HCT116 (cell line): Measurements from ENCODE around the gene SMIM24. TPM values are rescaled to one million over a fixed set of nuclear protein-coding genes. Genes with fewer than 3 reads are reported as not detected.

Source experiments
- ATAC-seq: fragments of 200-7000 bp; cut with Tn5 transposase; 2 replicates; pipeline ENCODE4 v1.9.1; 2020; ENCODE audit warnings: mild to moderate bottlenecking, moderate library complexity
- BruUV-seq: library from RNA; stranded (reverse); fragments of 400-500 nt; replicated peaks from 2 replicates; lab custom pipeline; 2021; lab: Mats Ljungman, UMichigan
- CTCF ChIA-PET: fragments of 300-600 bp; sonication (Branson Sonifier 250); formaldehyde crosslinking; loops from one replicate; lab custom pipeline; 2021; ENCODE audit warnings: antibody characterized with exemption; lab: Charles Lee
- POLR2A ChIA-PET: fragments of 300-600, 350-600 bp; sonication (Branson Sonifier 250); formaldehyde crosslinking; loops from one replicate; lab custom pipeline; 2021; ENCODE audit warnings: antibody characterized with exemption; lab: Charles Lee
- RAD21 ChIA-PET, 2 experiments: fragments of 300-600 bp; sonication (Branson Sonifier 250); formaldehyde crosslinking; loops; one replicate each; lab custom pipeline; 2023; ENCODE audit warnings: low total read pairs in 2 of 2; ENCODE audit not compliant: uncharacterized antibody in 2 of 2, unreplicated experiment in 2 of 2, low non-redundant PET in 1 of 2; lab: Charles Lee
- DNase-seq: peaks from one replicate; pipeline ENCODE4 v3.0.0-alpha.2; 2010; ENCODE audit warnings: low read depth, low spot score
- H2AFZ ChIP-seq: fragments of 200-600 bp; shearing (Covaris generic), sonication (generic); 2 replicates; pipeline ENCODE4 v1.6.1; 2017; ENCODE audit warnings: low read depth, mixed run types, mixed read lengths, antibody characterized with exemption, low read length; ENCODE audit not compliant: poor library complexity, severe bottlenecking
- H3K27ac ChIP-seq: 2 replicates; pipeline ENCODE4 v1.5.1; 2012; ENCODE audit warnings: low read depth, low read length
- H3K27me3 ChIP-seq: fragments of 200-600 bp; sonication (generic); 2 replicates; pipeline ENCODE4 v1.6.1; 2016; ENCODE audit warnings: mixed run types, low read length, mixed read lengths; ENCODE audit not compliant: insufficient read depth
- H3K36me3 ChIP-seq, 2 experiments: fragments of 200-500 bp in 1 of 2; fragments of 200-600 bp in 1 of 2; sonication (Bioruptor generic) in 1 of 2; sonication (generic) in 1 of 2; 2 replicates each; pipeline versions ENCODE4 v1.5.1 to v1.6.1; 2014 to 2016; ENCODE audit warnings: low read length in 2 of 2, inconsistent platforms in 1 of 2, mixed read lengths in 1 of 2, mixed run types in 1 of 2; ENCODE audit not compliant: insufficient read depth in 2 of 2, control insufficient read depth in 1 of 2
- H3K4me1 ChIP-seq, 2 experiments: fragments of 200-600 bp in 1 of 2; sonication (generic) in 1 of 2; 2 replicates each; pipeline versions ENCODE4 v1.5.1 to v1.6.1; 2012 to 2017; ENCODE audit warnings: low read length in 2 of 2, inconsistent platforms in 1 of 2, mild to moderate bottlenecking in 1 of 2, mixed read lengths in 1 of 2, mixed run types in 1 of 2, moderate library complexity in 1 of 2; ENCODE audit not compliant: insufficient read depth in 2 of 2, control insufficient read depth in 1 of 2
- H3K4me2 ChIP-seq: fragments of 200-600 bp; sonication (generic); 2 replicates; pipeline ENCODE4 v1.6.1; 2017; ENCODE audit warnings: mixed run types, low read length, mixed read lengths
- H3K4me3 ChIP-seq, 2 experiments: fragments of 200-600 bp in 1 of 2; sonication (generic) in 1 of 2; replicated peaks in 1 of 2; 2 replicates each; pipeline ENCODE4 v1.5.1; 2011 to 2016; ENCODE audit warnings: low read length in 2 of 2, control low read depth in 1 of 2, low read depth in 1 of 2, mild to moderate bottlenecking in 1 of 2, mixed read lengths in 1 of 2, mixed run types in 1 of 2
- H3K79me2 ChIP-seq: fragments of 200-600 bp; sonication (generic); 2 replicates; pipeline ENCODE4 v1.6.1; 2017; ENCODE audit warnings: mild to moderate bottlenecking, mixed run types, low read length, moderate library complexity, mixed read lengths; ENCODE audit not compliant: insufficient read depth
- H3K9ac ChIP-seq: fragments of 200-600 bp; sonication (generic); 2 replicates; pipeline ENCODE4 v1.6.1; 2016; ENCODE audit warnings: low read length, mixed read lengths
- H3K9me2 ChIP-seq: fragments of 200-600 bp; sonication (generic), shearing (Covaris generic); 2 replicates; pipeline ENCODE4 v1.6.1; 2017; ENCODE audit warnings: mixed run types, mild to moderate bottlenecking, moderate library complexity; ENCODE audit not compliant: insufficient read depth
- H3K9me3 ChIP-seq, 2 experiments: fragments of 200-500 bp in 1 of 2; fragments of 200-600 bp in 1 of 2; sonication (Bioruptor generic) in 1 of 2; sonication (generic) in 1 of 2; 2 replicates each; pipeline ENCODE4 v1.6.1; 2014 to 2017; ENCODE audit warnings: low read length in 2 of 2, mixed read lengths in 2 of 2, inconsistent platforms in 1 of 2, low read depth in 1 of 2, mild to moderate bottlenecking in 1 of 2, mixed run types in 1 of 2, moderate library complexity in 1 of 2; ENCODE audit not compliant: control insufficient read depth in 1 of 2, insufficient read depth in 1 of 2
- H4K20me1 ChIP-seq: fragments of 200-600 bp; sonication (generic), shearing (Covaris generic); 2 replicates; pipeline ENCODE4 v1.6.1; 2017; ENCODE audit warnings: mixed run types, mild to moderate bottlenecking, moderate library complexity; ENCODE audit not compliant: insufficient read depth
- ATF3 ChIP-seq: IDR thresholded peaks from 2 replicates; pipeline ENCODE4 v1.6.1; 2012
- FOSL1 ChIP-seq: IDR thresholded peaks from 2 replicates; pipeline ENCODE4 v1.6.1; 2012; ENCODE audit warnings: low read depth
- POLR2A ChIP-seq: IDR thresholded peaks from 2 replicates; pipeline ENCODE4 v1.7.0; 2011; ENCODE audit warnings: borderline replicate concordance; ENCODE audit not compliant: insufficient read depth, insufficient read length; ENCODE audit errors: extremely low read depth
- RAD21 ChIP-seq: IDR thresholded peaks from 2 replicates; pipeline ENCODE4 v1.6.1; 2012; ENCODE audit warnings: low read depth, mild to moderate bottlenecking
- TCF7L2 ChIP-seq: IDR thresholded peaks from 2 replicates; pipeline ENCODE4 v1.7.0; 2011; ENCODE audit warnings: borderline replicate concordance, inconsistent platforms; ENCODE audit not compliant: insufficient read depth, insufficient read length; ENCODE audit errors: extremely low read depth
- ZBTB33 ChIP-seq: IDR thresholded peaks from 2 replicates; pipeline ENCODE4 v1.6.1; 2011; ENCODE audit warnings: mild to moderate bottlenecking, low read length, moderate library complexity; ENCODE audit not compliant: insufficient replicate concordance; ENCODE audit errors: extremely low read depth
- intact Hi-C: fragments of 100-400 bp; cut with micrococcal nuclease; formaldehyde crosslinking; loops from 2 replicates; pipeline ENCODE4 v1.10.0; 2022
- total RNA-seq: library from RNA; stranded (reverse); gene quantifications from one replicate; pipeline ENCODE4 v1.2.1, GENCODE V29; 2021; ENCODE audit not compliant: unreplicated experiment

The SMIM24 gene
- total RNA-seq, 1 experiment from 2014 or later, result not detected

GRCh38 chr19:3443840-3444694 is 36.3 kb downstream of the SMIM24 start:
- BruUV-seq, result no TSS peak
- no peaks in the 10 kb centered on the region for H3K27me3 ChIP-seq
- no peak for DNase-seq
- TF ChIP-seq POLR2A, result no peak
- H3K36me3 ChIP-seq, result peaks cover 7 to 38% of the 10 kb centered on the region in 2 experiments; a peak in 3 of 4 replicates
- no peak overlapping the region for H2AFZ ChIP-seq
- no peak for ATAC-seq
- POLR2A ChIA-PET, result no interaction called here
- H3K9me3 ChIP-seq, result no peaks in the 10 kb centered on the region
- H3K9ac ChIP-seq, result no peak overlapping the region
- H3K79me2 ChIP-seq, result peaks cover 46% of the 10 kb centered on the region; the same call in 1 of the 2 replicates
- no peak overlapping the region for H3K4me3 ChIP-seq
- no peaks in the 10 kb centered on the region for H3K9me2 ChIP-seq
- no peak overlapping the region for H3K4me2 ChIP-seq
- H3K4me1 ChIP-seq, result peaks cover 0 to 4% of the 10 kb centered on the region in 2 experiments; a peak in 1 of 4 replicates
- H4K20me1 ChIP-seq, result no peaks in the 10 kb centered on the region
- intact Hi-C loops, result no loop called here
- RAD21 ChIA-PET, result interaction anchor here in 1 of 2 experiments (0.6 kb wide), 1 partner anchor 16 kb away, joined by 3 read pairs; no protein-coding TSS in a partner anchor
- H3K27ac ChIP-seq, result no peak overlapping the region
- CTCF ChIA-PET, result interaction anchor here (0.6 kb wide), 1 partner anchor 68 kb away, joined by 3 read pairs; no protein-coding TSS in a partner anchor

GRCh38 chr19:3442487-3443071 is 37.7 kb downstream of the SMIM24 start:
- ChIA-PET RAD21 (no interaction called here), CTCF (interaction anchor here (1.0 kb wide), 1 partner anchor 13 kb away, joined by 6 read pairs; no protein-coding TSS in a partner anchor), POLR2A (no interaction called here)
- no peak overlapping the region for H2AFZ ChIP-seq
- H3K9me2 ChIP-seq, result no peaks in the 10 kb centered on the region
- H3K79me2 ChIP-seq, result peaks cover 55% of the 10 kb centered on the region
- DNase-seq (no peak), ATAC-seq (no peak)
- no TSS peak for BruUV-seq
- no peak overlapping the region for H3K9ac ChIP-seq
- H4K20me1 ChIP-seq, result no peaks in the 10 kb centered on the region
- H3K4me3 ChIP-seq, result no peak overlapping the region
- no peak overlapping the region for H3K4me2 ChIP-seq
- peaks cover 10 to 36% of the 10 kb centered on the region in 2 experiments; a peak in 3 of 4 replicates for H3K36me3 ChIP-seq
- peaks cover 0 to 4% of the 10 kb centered on the region in 2 experiments; a peak in 1 of 4 replicates for H3K4me1 ChIP-seq
- no peak for TF ChIP-seq ZBTB33
- no peak for TF ChIP-seq FOSL1
- TF ChIP-seq ATF3, result no peak
- no peak for TF ChIP-seq TCF7L2
- no peak for TF ChIP-seq RAD21
- no peaks in the 10 kb centered on the region for H3K9me3 ChIP-seq
- no peaks in the 10 kb centered on the region for H3K27me3 ChIP-seq
- no peak overlapping the region for H3K27ac ChIP-seq
- intact Hi-C loops, result no loop called here
